DND-41 (cell line): ENCODE measurements around the gene CLRN3.

Source experiments
- ATAC-seq: fragments of 200-7000 bp; cut with Tn5 transposase; 3 replicates; pipeline ENCODE4 v1.9.1; 2021; ENCODE audit warnings: low read depth; ENCODE audit not compliant: insufficient read depth
- DNase-seq: peaks from one replicate; pipeline ENCODE4 v3.0.0-alpha.2; 2020
- H2AFZ ChIP-seq: 2 replicates; pipeline ENCODE4 v1.6.0; 2012; ENCODE audit warnings: low read depth, low read length
- H3K27ac ChIP-seq: 2 replicates; pipeline ENCODE4 v1.5.1; 2012; ENCODE audit warnings: low read length, inconsistent platforms
- H3K27me3 ChIP-seq: fragments of 200-600 bp; sonication (generic); 2 replicates; pipeline ENCODE4 v1.6.0; 2012; ENCODE audit warnings: low read length, mild to moderate bottlenecking, inconsistent platforms; ENCODE audit not compliant: insufficient read depth, poor library complexity
- H3K36me3 ChIP-seq: 2 replicates; pipeline ENCODE4 v1.5.1; 2012; ENCODE audit warnings: low read length, inconsistent platforms; ENCODE audit not compliant: insufficient read depth
- H3K4me1 ChIP-seq: 2 replicates; pipeline ENCODE4 v1.5.1; 2012; ENCODE audit warnings: mild to moderate bottlenecking, low read length; ENCODE audit not compliant: insufficient read depth
- H3K4me2 ChIP-seq: 2 replicates; pipeline ENCODE4 v1.6.0; 2012; ENCODE audit warnings: mild to moderate bottlenecking, moderate library complexity, low read length, inconsistent platforms; ENCODE audit not compliant: insufficient read depth
- H3K4me3 ChIP-seq, 2 experiments: fragments of 200-600 bp in 1 of 2; shearing (Covaris generic) in 1 of 2; 2 replicates each; pipeline ENCODE4 v1.5.1; 2012 to 2016; ENCODE audit warnings: inconsistent platforms in 2 of 2, low read length in 2 of 2, mild to moderate bottlenecking in 2 of 2, low read depth in 1 of 2, moderate library complexity in 1 of 2
- H3K79me2 ChIP-seq: 2 replicates; pipeline ENCODE4 v1.6.0; 2012; ENCODE audit warnings: low read length, inconsistent platforms; ENCODE audit not compliant: insufficient read depth
- H3K9ac ChIP-seq: 2 replicates; pipeline ENCODE4 v1.6.0; 2012; ENCODE audit warnings: low read depth, mild to moderate bottlenecking, inconsistent platforms, low read length, moderate library complexity
- H3K9me3 ChIP-seq: 2 replicates; pipeline ENCODE4 v1.5.1; 2012; ENCODE audit warnings: low read length, moderate library complexity, mild to moderate bottlenecking, inconsistent platforms; ENCODE audit not compliant: insufficient read depth, severe bottlenecking
- H4K20me1 ChIP-seq: 2 replicates; pipeline ENCODE4 v1.6.0; 2012; ENCODE audit warnings: low read length; ENCODE audit not compliant: insufficient read depth
- EZH2 ChIP-seq: IDR thresholded peaks from 3 replicates; pipeline ENCODE4 v1.6.1; 2012; ENCODE audit warnings: borderline replicate concordance, low read depth, mild to moderate bottlenecking, moderate library complexity, low read length, inconsistent platforms; ENCODE audit not compliant: severe bottlenecking
- TF ChIP-seq, protein P1 (sequence below): IDR thresholded peaks from 2 replicates; pipeline ENCODE4 v1.5.1; 2012; ENCODE audit warnings: borderline replicate concordance, low read length, moderate library complexity, mild to moderate bottlenecking; ENCODE audit not compliant: poor library complexity, severe bottlenecking; ENCODE audit errors: extremely low read depth

The CLRN3 gene

DNA sequence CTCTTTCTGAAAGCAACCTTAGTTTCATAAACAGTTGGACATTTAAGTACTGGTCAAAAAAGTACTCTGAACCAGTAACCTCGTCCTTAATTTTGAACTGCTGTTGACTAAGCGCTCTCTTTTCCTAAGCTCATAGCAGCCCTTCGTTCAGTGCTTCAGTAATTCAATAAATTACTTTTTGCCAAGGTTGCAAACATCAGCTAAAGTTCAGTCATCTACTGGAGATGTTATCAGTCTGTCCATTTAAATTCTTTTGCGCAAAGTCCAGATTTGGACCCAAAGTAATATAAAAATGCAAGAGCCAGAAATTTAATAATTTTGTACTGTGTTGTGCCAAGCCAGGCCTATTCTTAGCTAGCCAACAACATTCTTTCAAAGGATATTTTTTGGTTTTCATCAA, 22.6 kb upstream of the CLRN3 start:
- no peaks in the 10 kb centered on the region for H3K79me2 ChIP-seq
- H3K27ac ChIP-seq: no peak overlapping the region
- no peaks in the 10 kb centered on the region for H4K20me1 ChIP-seq
- no peak overlapping the region for H3K4me2 ChIP-seq
- H2AFZ ChIP-seq: no peak overlapping the region
- H3K27me3 ChIP-seq: no peaks in the 10 kb centered on the region
- H3K4me1 ChIP-seq: no peaks in the 10 kb centered on the region
- H3K4me3 ChIP-seq: no peak overlapping the region
- H3K9me3 ChIP-seq: no peaks in the 10 kb centered on the region
- DNase-seq (no peak), ATAC-seq (no peak)
- no peak overlapping the region for H3K9ac ChIP-seq
- H3K36me3 ChIP-seq: no peaks in the 10 kb centered on the region
- TF ChIP-seq, protein P1, sequence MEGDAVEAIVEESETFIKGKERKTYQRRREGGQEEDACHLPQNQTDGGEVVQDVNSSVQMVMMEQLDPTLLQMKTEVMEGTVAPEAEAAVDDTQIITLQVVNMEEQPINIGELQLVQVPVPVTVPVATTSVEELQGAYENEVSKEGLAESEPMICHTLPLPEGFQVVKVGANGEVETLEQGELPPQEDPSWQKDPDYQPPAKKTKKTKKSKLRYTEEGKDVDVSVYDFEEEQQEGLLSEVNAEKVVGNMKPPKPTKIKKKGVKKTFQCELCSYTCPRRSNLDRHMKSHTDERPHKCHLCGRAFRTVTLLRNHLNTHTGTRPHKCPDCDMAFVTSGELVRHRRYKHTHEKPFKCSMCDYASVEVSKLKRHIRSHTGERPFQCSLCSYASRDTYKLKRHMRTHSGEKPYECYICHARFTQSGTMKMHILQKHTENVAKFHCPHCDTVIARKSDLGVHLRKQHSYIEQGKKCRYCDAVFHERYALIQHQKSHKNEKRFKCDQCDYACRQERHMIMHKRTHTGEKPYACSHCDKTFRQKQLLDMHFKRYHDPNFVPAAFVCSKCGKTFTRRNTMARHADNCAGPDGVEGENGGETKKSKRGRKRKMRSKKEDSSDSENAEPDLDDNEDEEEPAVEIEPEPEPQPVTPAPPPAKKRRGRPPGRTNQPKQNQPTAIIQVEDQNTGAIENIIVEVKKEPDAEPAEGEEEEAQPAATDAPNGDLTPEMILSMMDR: no peak
- TF ChIP-seq EZH2: no peak

DNA sequence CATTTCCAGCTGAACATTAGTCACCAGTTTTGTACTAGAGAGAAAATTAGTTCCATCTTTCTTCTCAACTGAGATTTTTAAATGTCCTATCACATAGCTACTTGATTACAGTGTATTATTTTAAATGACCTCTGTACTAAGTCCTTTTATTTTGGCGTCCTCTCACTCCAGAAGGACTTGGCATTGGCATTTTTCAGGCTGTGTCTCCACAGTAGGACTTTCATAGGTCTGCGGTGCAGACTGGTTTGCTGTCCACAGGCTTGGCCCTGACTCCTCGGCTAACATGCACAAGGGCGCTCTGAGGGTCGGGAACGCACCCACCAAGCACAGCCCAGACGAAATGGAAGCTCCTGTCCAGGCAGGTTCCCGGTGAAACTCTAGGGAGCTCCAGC, 20.6 kb upstream of the CLRN3 start:
- H3K4me2 ChIP-seq: no peak overlapping the region
- TF ChIP-seq EZH2: no peak
- TF ChIP-seq, protein P1: no peak
- ATAC-seq: no peak

DNA sequence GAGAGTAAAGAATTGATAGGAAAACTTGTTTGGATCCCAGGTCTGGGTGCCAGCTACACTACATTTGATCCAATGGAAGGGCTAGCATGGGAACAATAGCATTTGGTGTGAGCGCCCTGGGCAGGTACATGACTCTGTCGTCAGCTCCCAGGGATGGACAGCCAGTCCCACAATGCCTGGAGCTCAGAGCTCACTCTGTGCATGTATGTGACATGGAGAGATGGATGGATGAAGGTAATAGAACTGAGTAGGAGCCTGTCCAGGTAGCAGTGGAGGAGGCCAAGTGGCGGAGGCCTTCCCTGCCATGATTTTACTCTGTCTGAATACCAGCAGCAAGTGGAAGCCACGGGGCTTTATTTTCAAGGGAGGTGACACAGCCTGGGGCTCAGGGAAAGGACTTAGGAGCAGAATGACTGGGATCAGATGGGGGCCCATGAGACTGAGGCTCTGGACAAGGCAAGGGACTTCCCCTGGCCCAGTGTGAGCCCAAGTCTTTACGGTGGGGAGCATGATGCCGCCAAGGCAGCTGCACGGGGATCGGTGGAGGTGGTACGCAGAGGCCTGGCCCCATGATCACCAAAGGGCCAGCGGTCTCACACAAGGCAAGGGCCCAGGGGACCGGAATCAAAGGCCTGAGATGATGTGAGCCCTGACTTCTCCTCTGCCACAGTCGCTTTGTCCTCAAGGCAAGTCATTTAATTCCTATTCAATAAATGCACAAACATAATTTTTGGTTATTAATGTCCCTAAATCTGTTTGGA, 20.0 kb upstream of the CLRN3 start:
- H3K4me3 ChIP-seq: no peak overlapping the region
- H3K79me2 ChIP-seq: no peaks in the 10 kb centered on the region
- no peak overlapping the region for H3K27ac ChIP-seq
- H3K9me3 ChIP-seq: no peaks in the 10 kb centered on the region
- H3K36me3 ChIP-seq: no peaks in the 10 kb centered on the region
- no peak overlapping the region for H3K9ac ChIP-seq
- no peak overlapping the region for H2AFZ ChIP-seq
- H4K20me1 ChIP-seq: no peaks in the 10 kb centered on the region
- ATAC-seq (no peak), DNase-seq (no peak)
- TF ChIP-seq, protein P1: no peak
- TF ChIP-seq EZH2: no peak
- no peak overlapping the region for H3K4me2 ChIP-seq
- no peaks in the 10 kb centered on the region for H3K4me1 ChIP-seq
- H3K27me3 ChIP-seq: no peaks in the 10 kb centered on the region

More for the DNA sequence above, 20.6 kb upstream of the CLRN3 start:
- H3K27me3 ChIP-seq: no peaks in the 10 kb centered on the region
- H4K20me1 ChIP-seq: no peaks in the 10 kb centered on the region
- H3K36me3 ChIP-seq: no peaks in the 10 kb centered on the region
- DNase-seq: no peak
- H2AFZ ChIP-seq: no peak overlapping the region
- no peaks in the 10 kb centered on the region for H3K4me1 ChIP-seq
- H3K27ac ChIP-seq: no peak overlapping the region
- no peaks in the 10 kb centered on the region for H3K9me3 ChIP-seq
- H3K79me2 ChIP-seq: no peaks in the 10 kb centered on the region
- H3K9ac ChIP-seq: no peak overlapping the region
- no peak overlapping the region for H3K4me3 ChIP-seq

DNA sequence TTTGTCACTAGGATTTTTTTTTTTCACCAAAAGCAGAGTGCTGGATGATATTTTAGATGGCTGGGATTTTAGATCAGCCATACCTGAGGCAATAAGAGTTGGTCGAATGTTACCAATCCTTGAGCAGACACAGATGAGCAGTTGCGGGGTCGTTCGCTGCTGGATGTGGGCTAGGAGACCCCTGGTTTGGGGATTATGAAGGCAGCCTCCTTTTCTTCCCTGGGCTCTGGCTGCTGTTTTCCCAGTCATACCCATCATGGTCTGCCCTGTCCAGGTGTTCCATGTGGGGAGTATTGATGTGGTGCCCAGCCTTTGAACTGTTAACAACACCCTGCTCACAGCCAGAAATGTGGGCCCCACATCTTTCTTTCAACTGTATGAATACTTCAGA, 19.1 kb upstream of the CLRN3 start:
- H3K4me2 ChIP-seq: no peak overlapping the region
- no peaks in the 10 kb centered on the region for H3K4me1 ChIP-seq
- H3K9ac ChIP-seq: no peak overlapping the region
- no peaks in the 10 kb centered on the region for H3K27me3 ChIP-seq
- TF ChIP-seq EZH2: no peak
- TF ChIP-seq, protein P1: no peak
- no peak overlapping the region for H2AFZ ChIP-seq
- no peaks in the 10 kb centered on the region for H4K20me1 ChIP-seq
- no peak for DNase-seq
- H3K27ac ChIP-seq: no peak overlapping the region
- H3K79me2 ChIP-seq: no peaks in the 10 kb centered on the region
- H3K4me3 ChIP-seq: no peak overlapping the region
- no peaks in the 10 kb centered on the region for H3K36me3 ChIP-seq
- no peaks in the 10 kb centered on the region for H3K9me3 ChIP-seq
- ATAC-seq: no peak
